Measurements from ENCODE around the gene LRRC8B. TPM values are rescaled to one million over a fixed set of nuclear protein-coding genes. Genes with fewer than 3 reads are reported as not detected.

Gene LRRC8B
- total and polyA plus RNA-seq, 9 of the 15 experiments (the other 6 are each of a cell fraction or from before 2014, with no cell fraction given) = 4.3 to 43.7 (median 14.4) TPM

- no peak for TF ChIP-seq XRCC5 (IDR thresholded peaks at IDR 0.05; ENCODE audit: low read depth, low read length)
- peak; percentile 99 for TF ChIP-seq CBFA2T3 (IDR thresholded peaks at IDR 0.05)
- no peak for TF ChIP-seq U2AF1 (optimal IDR thresholded peaks at IDR 0.05; ENCODE audit: low read depth, low read length)
- no peak for TF ChIP-seq MED1 (CRISPR knock-in tag; IDR thresholded peaks at IDR 0.05; ENCODE audit: borderline replicate concordance)
- no peak for TF ChIP-seq ZNF699 (CRISPR knock-in tag; IDR thresholded peaks at IDR 0.05; ENCODE audit: insufficient replicate concordance)
- no peak for TF ChIP-seq NR4A1 (CRISPR knock-in tag; IDR thresholded peaks at IDR 0.05)
- peak; percentile 37; the same call in 1 of the 2 replicates for TF ChIP-seq NR4A1 (tag; IDR thresholded peaks at IDR 0.05)
- no peak for TF ChIP-seq MXI1 (IDR thresholded peaks at IDR 0.05; ENCODE audit: low read depth, low read length)
- peak; percentile 86 for TF ChIP-seq PKNOX1 (IDR thresholded peaks at IDR 0.05)
- peak; percentile 89 for TF ChIP-seq PHB2 (IDR thresholded peaks at IDR 0.05; ENCODE audit: low read depth)
- peak; percentile 93 for TF ChIP-seq SMAD3 (CRISPR knock-in tag; conservative IDR thresholded peaks at IDR 0.05)
- peak; percentile 99 for TF ChIP-seq SOX6 (IDR thresholded peaks at IDR 0.05)
- TF ChIP-seq DMBX1 (CRISPR knock-in tag; IDR thresholded peaks at IDR 0.05; ENCODE audit: borderline replicate concordance) = peak; percentile 75
- no peak for TF ChIP-seq MCM5 (IDR thresholded peaks at IDR 0.05; ENCODE audit: low read depth)
- 0 out of 2 replicates have a peak, but pooled peaks have one; percentile 18 for TF ChIP-seq BACH1 (tag; IDR thresholded peaks at IDR 0.05)
- peak; percentile 100 for TF ChIP-seq SMARCA4 (IDR thresholded peaks at IDR 0.05)
- peak; percentile 89 for TF ChIP-seq SMAD1 (IDR thresholded peaks at IDR 0.05; ENCODE audit: low read depth, low read length, partially characterized antibody)
- TF ChIP-seq POLR3G (IDR thresholded peaks at IDR 0.05; ENCODE audit: extremely low read depth, insufficient read length, insufficient replicate concordance) = no peak
- no peak for TF ChIP-seq ZNF277 (CRISPR knock-in tag; IDR thresholded peaks at IDR 0.05; ENCODE audit: borderline replicate concordance)
- TF ChIP-seq CREBBP (IDR thresholded peaks at IDR 0.05; ENCODE audit: low read depth, low read length) = no peak
- TF ChIP-seq PPARD (CRISPR knock-in tag; IDR thresholded peaks at IDR 0.05) = no peak
- no peak for TF ChIP-seq FOXP4 (CRISPR knock-in tag; IDR thresholded peaks at IDR 0.05; ENCODE audit: borderline replicate concordance)
- TF ChIP-seq ZBTB43 (CRISPR knock-in tag; IDR thresholded peaks at IDR 0.05) = no peak
- TF ChIP-seq SMARCE1 (IDR thresholded peaks at IDR 0.05) = peak; percentile 100
- TF ChIP-seq ZNF764 (CRISPR knock-in tag; IDR thresholded peaks at IDR 0.05; ENCODE audit: low read depth) = no peak
These were observed 20.8 kb downstream of the LRRC8B start (continued) for GRCh38 chr1:89545264-89546038.
